Anterior cingulate cortex (tissue), 58 donors: Measurements from ENCODE around the gene PPP1R14B.
A peak's percentile ranks its signal among the peaks of the same experiment; 100 is the strongest.

Source experiments
- DNase-seq, 58 donors: peaks; one replicate each; lab custom pipeline; 2025; lab: John Stamatoyannopoulos, UW

The PPP1R14B gene

GRCh38 chr11:64233913-64234586 lies 12.7 kb downstream of the PPP1R14B start, which contains the start of gene VEGFB:
Gene VEGFB, plus strand, starts transcription at chr11:64234584. Its CDS starts 250 bp downstream, at chr11:64234834.
- peak in 47 of 58 donors; percentile 26 to 74 (median 57) for DNase-seq

GRCh38 chr11:64232967-64233315 lies 13.8 kb downstream of the PPP1R14B start:
- peak in 4 of 58 donors; percentile 23 to 46 (median 26) for DNase-seq

- DNase-seq, result no peak
These were observed 14.4 kb downstream of the PPP1R14B start for GRCh38 chr11:64232182-64232966.

- no peak for DNase-seq
These were observed 15.2 kb downstream of the PPP1R14B start for GRCh38 chr11:64231546-64231945.

- DNase-seq, result no peak
These were observed 15.8 kb downstream of the PPP1R14B start for GRCh38 chr11:64230985-64231365.

- peak; percentile 52 to 94 (median 85) for DNase-seq
These were observed 16.4 kb downstream of the PPP1R14B start, which contains the start of gene DNAJC4 for GRCh38 chr11:64230171-64230984. Gene DNAJC4, plus strand, starts transcription at chr11:64230548. Its CDS starts 307 bp downstream, at chr11:64230855.

GRCh38 chr11:64229744-64230170 lies 17.0 kb downstream of the PPP1R14B start:
- DNase-seq, result no peak

GRCh38 chr11:64229090-64229743 lies 17.5 kb downstream of the PPP1R14B start:
- DNase-seq, result no peak

- DNase-seq, result no peak
These were observed 19.3 kb downstream of the PPP1R14B start for GRCh38 chr11:64227405-64227956.

GRCh38 chr11:64226507-64227051 lies 20.2 kb downstream of the PPP1R14B start:
- DNase-seq, result peak in 19 of 58 donors; percentile 25 to 65 (median 45)

GRCh38 chr11:64225608-64226506 lies 20.9 kb downstream of the PPP1R14B start, which contains the start of the genes NUDT22 and TRPT1:
Gene NUDT22, plus strand, starts transcription at chr11:64226274. Its CDS starts 379 bp downstream, at chr11:64226653.
Gene TRPT1, minus strand, starts transcription at chr11:64226186. Its CDS starts 326 bp downstream, at chr11:64225860.
- peak; percentile 30 to 92 (median 82) for DNase-seq

GRCh38 chr11:64224891-64225607 lies 21.7 kb downstream of the PPP1R14B start:
- DNase-seq, result no peak

- DNase-seq, result no peak
These were observed 22.4 kb downstream of the PPP1R14B start for GRCh38 chr11:64224151-64224890.

GRCh38 chr11:64223001-64223651 lies 23.6 kb downstream of the PPP1R14B start:
- DNase-seq, result no peak

- DNase-seq, result no peak
These were observed 24.1 kb downstream of the PPP1R14B start for GRCh38 chr11:64222651-64223000.

GRCh38 chr11:64220798-64221197 lies 25.9 kb downstream of the PPP1R14B start:
- DNase-seq, result no peak
